ENCODE results near the gene DPYSL3.

GRCh38 chr5:147445917-147446316, 64.0 kb downstream of the DPYSL3 start:
- TF ChIP-seq CTCF (IDR thresholded peaks at IDR 0.05) (no peak), POLR2A (IDR thresholded peaks at IDR 0.05) (no peak)
